Activated naive CD8-positive, alpha-beta T cell treated with anti-CD3 and anti-CD28 coated beads, Interleukin-2, amount 50 U/mL, for 24 hours (primary cell): Measurements from ENCODE around the gene PNPLA7.
A peak's percentile ranks its signal among the peaks of the same experiment; 100 is the strongest.

Experiments
- ATAC-seq: fragments of 150-1000 bp; cut with Tn5 transposase; one replicate; pipeline ENCODE4 v1.10.0; 2021
- DNase-seq: peaks from one replicate; pipeline ENCODE4 v3.0.0; 2021
- H3K27ac Mint-ChIP-seq: one replicate; pipeline ENCODE4 v1.8.0; 2021; ENCODE audit warnings: mild to moderate bottlenecking, mixed read lengths
- H3K27me3 Mint-ChIP-seq: one replicate; pipeline ENCODE4 v1.8.0; 2021; ENCODE audit warnings: mixed read lengths
- H3K36me3 Mint-ChIP-seq: one replicate; pipeline ENCODE4 v1.8.0; 2021; ENCODE audit warnings: low read depth, mixed read lengths
- H3K4me1 Mint-ChIP-seq: one replicate; pipeline ENCODE4 v1.8.0; 2021; ENCODE audit warnings: mixed read lengths
- H3K4me3 Mint-ChIP-seq: one replicate; pipeline ENCODE4 v1.8.0; 2021; ENCODE audit warnings: mild to moderate bottlenecking, moderate library complexity, mixed read lengths
- H3K9me3 Mint-ChIP-seq: one replicate; pipeline ENCODE4 v1.8.0; 2021; ENCODE audit warnings: mixed read lengths

Gene PNPLA7

GRCh38 chr9:137504432-137504777 lies 45.8 kb downstream of the PNPLA7 start:
- Mint-ChIP-seq H3K4me1 (peaks cover 2% of the 10 kb centered on the region), H3K27ac (no peak overlapping the region), H3K36me3 (peaks cover 8% of the 10 kb centered on the region), H3K4me3 (no peak overlapping the region), H3K27me3 (no peaks in the 10 kb centered on the region), H3K9me3 (no peaks in the 10 kb centered on the region)
- DNase-seq (no peak), ATAC-seq (peak; percentile 50)

- Mint-ChIP-seq H3K27ac (peak overlapping the region; percentile 74), H3K36me3 (peaks cover 7% of the 10 kb centered on the region), H3K4me3 (peak overlapping the region; percentile 24), H3K9me3 (no peaks in the 10 kb centered on the region), H3K27me3 (no peaks in the 10 kb centered on the region), H3K4me1 (peaks cover 2% of the 10 kb centered on the region)
- ATAC-seq (no peak), DNase-seq (no peak)
These were observed 47.9 kb downstream of the PNPLA7 start for GRCh38 chr9:137502008-137502911.

- Mint-ChIP-seq H3K36me3 (peaks cover 7% of the 10 kb centered on the region), H3K4me1 (peaks cover 2% of the 10 kb centered on the region), H3K4me3 (no peak overlapping the region), H3K27me3 (no peaks in the 10 kb centered on the region), H3K9me3 (no peaks in the 10 kb centered on the region), H3K27ac (no peak overlapping the region)
- ATAC-seq (no peak), DNase-seq (no peak)
These were observed 48.7 kb downstream of the PNPLA7 start for GRCh38 chr9:137501457-137501856.

GRCh38 chr9:137500666-137501397 lies 49.4 kb downstream of the PNPLA7 start:
- Mint-ChIP-seq H3K27me3 (no peaks in the 10 kb centered on the region), H3K27ac (no peak overlapping the region), H3K9me3 (no peaks in the 10 kb centered on the region), H3K36me3 (peaks cover 7% of the 10 kb centered on the region), H3K4me3 (no peak overlapping the region), H3K4me1 (peaks cover 2% of the 10 kb centered on the region)
- DNase-seq (no peak), ATAC-seq (no peak)

- no peak for ATAC-seq
- H3K4me1 Mint-ChIP-seq, result peaks cover 2% of the 10 kb centered on the region
- no peaks in the 10 kb centered on the region for H3K9me3 Mint-ChIP-seq
- H3K4me3 Mint-ChIP-seq, result no peak overlapping the region
- H3K27me3 Mint-ChIP-seq, result no peaks in the 10 kb centered on the region
- H3K27ac Mint-ChIP-seq, result no peak overlapping the region
- DNase-seq, result no peak
- peaks cover 7% of the 10 kb centered on the region for H3K36me3 Mint-ChIP-seq
These were observed 50.1 kb downstream of the PNPLA7 start for GRCh38 chr9:137499858-137500661.

- H3K27me3 Mint-ChIP-seq, result no peaks in the 10 kb centered on the region
- peaks cover 7% of the 10 kb centered on the region for H3K36me3 Mint-ChIP-seq
- peaks cover 2% of the 10 kb centered on the region for H3K4me1 Mint-ChIP-seq
- H3K9me3 Mint-ChIP-seq, result no peaks in the 10 kb centered on the region
- DNase-seq (no peak), ATAC-seq (no peak)
- H3K27ac Mint-ChIP-seq, result no peak overlapping the region
- H3K4me3 Mint-ChIP-seq, result no peak overlapping the region
These were observed 50.8 kb downstream of the PNPLA7 start for GRCh38 chr9:137499416-137499815.

GRCh38 chr9:137498720-137499150 lies 51.5 kb downstream of the PNPLA7 start:
- Mint-ChIP-seq H3K27ac (no peak overlapping the region), H3K36me3 (peaks cover 7% of the 10 kb centered on the region), H3K27me3 (no peaks in the 10 kb centered on the region), H3K9me3 (no peaks in the 10 kb centered on the region), H3K4me3 (no peak overlapping the region), H3K4me1 (peaks cover 5% of the 10 kb centered on the region)
- ATAC-seq, result no peak
- no peak for DNase-seq

GRCh38 chr9:137497921-137498719 lies 52.1 kb downstream of the PNPLA7 start:
- Mint-ChIP-seq H3K36me3 (peaks cover 7% of the 10 kb centered on the region), H3K27me3 (no peaks in the 10 kb centered on the region), H3K4me1 (peaks cover 5% of the 10 kb centered on the region), H3K4me3 (no peak overlapping the region), H3K27ac (no peak overlapping the region), H3K9me3 (no peaks in the 10 kb centered on the region)
- ATAC-seq, result no peak
- DNase-seq, result no peak

- Mint-ChIP-seq H3K9me3 (no peaks in the 10 kb centered on the region), H3K36me3 (peaks cover 2% of the 10 kb centered on the region), H3K27ac (no peak overlapping the region), H3K4me3 (no peak overlapping the region), H3K4me1 (peaks cover 2% of the 10 kb centered on the region), H3K27me3 (no peaks in the 10 kb centered on the region)
- DNase-seq (no peak), ATAC-seq (no peak)
These were observed 53.4 kb downstream of the PNPLA7 start for GRCh38 chr9:137496601-137497375.

GRCh38 chr9:137494550-137495351 lies 55.5 kb downstream of the PNPLA7 start:
- DNase-seq, result no peak
- no peak for ATAC-seq
- H3K27ac Mint-ChIP-seq, result no peak overlapping the region
- peaks cover 2% of the 10 kb centered on the region for H3K4me1 Mint-ChIP-seq
- H3K36me3 Mint-ChIP-seq, result no peaks in the 10 kb centered on the region
- no peaks in the 10 kb centered on the region for H3K9me3 Mint-ChIP-seq
- no peak overlapping the region for H3K4me3 Mint-ChIP-seq
- H3K27me3 Mint-ChIP-seq, result no peaks in the 10 kb centered on the region

GRCh38 chr9:137494104-137494544 lies 56.1 kb downstream of the PNPLA7 start:
- Mint-ChIP-seq H3K9me3 (no peaks in the 10 kb centered on the region), H3K4me3 (no peak overlapping the region), H3K27ac (no peak overlapping the region), H3K4me1 (peaks cover 2% of the 10 kb centered on the region), H3K27me3 (no peaks in the 10 kb centered on the region), H3K36me3 (no peaks in the 10 kb centered on the region)
- ATAC-seq, result no peak
- DNase-seq, result no peak

- no peak for DNase-seq
- no peak for ATAC-seq
- Mint-ChIP-seq H3K9me3 (no peaks in the 10 kb centered on the region), H3K27me3 (no peaks in the 10 kb centered on the region), H3K27ac (no peak overlapping the region), H3K36me3 (no peaks in the 10 kb centered on the region), H3K4me1 (peaks cover 2% of the 10 kb centered on the region), H3K4me3 (no peak overlapping the region)
These were observed 56.7 kb downstream of the PNPLA7 start for GRCh38 chr9:137493364-137494103.
